HEK293 (cell line): ENCODE measurements around the gene PRX.

Experiments used
- BCL6B ChIP-seq: fragments of 450-650 bp; formaldehyde crosslinking; IDR thresholded peaks from 2 replicates; pipeline ENCODE4 v1.5.1; 2017; ENCODE audit warnings: missing biosample characterization, missing genetic modification characterization
- HIC1 ChIP-seq: fragments of 450-650 bp; formaldehyde crosslinking; IDR thresholded peaks from 2 replicates; pipeline ENCODE4 v1.5.1; 2016; ENCODE audit warnings: missing biosample characterization, missing genetic modification characterization
- MEIS1 ChIP-seq: sonication (generic); formaldehyde crosslinking; IDR thresholded peaks from 2 replicates; pipeline ENCODE4 v1.8.1; 2022; ENCODE audit warnings: missing genetic modification reagents, mild to moderate bottlenecking, borderline replicate concordance
- PATZ1 ChIP-seq: fragments of 450-650 bp; formaldehyde crosslinking; IDR thresholded peaks from 2 replicates; pipeline ENCODE4 v1.5.1; 2016; ENCODE audit warnings: missing biosample characterization, missing genetic modification characterization
- ZBTB48 ChIP-seq: fragments of 450-650 bp; formaldehyde crosslinking; IDR thresholded peaks from 2 replicates; pipeline ENCODE4 v1.5.1; 2016; ENCODE audit warnings: missing biosample characterization, missing genetic modification characterization
- ZBTB49 ChIP-seq: fragments of 450-650 bp; formaldehyde crosslinking; IDR thresholded peaks from 2 replicates; pipeline ENCODE4 v1.5.1; 2016; ENCODE audit warnings: missing biosample characterization, missing genetic modification characterization, low read depth
- ZBTB7A ChIP-seq: fragments of 450-650 bp; formaldehyde crosslinking; IDR thresholded peaks from 2 replicates; pipeline ENCODE4 v1.5.1; 2016; ENCODE audit warnings: low read depth, missing biosample characterization, missing genetic modification characterization
- ZFHX2 ChIP-seq: fragments of 450-650 bp; formaldehyde crosslinking; conservative IDR thresholded peaks from 2 replicates; pipeline ENCODE4 v1.5.1; 2016; ENCODE audit warnings: missing biosample characterization, missing genetic modification characterization
- ZNF10 ChIP-seq: fragments of 450-650 bp; formaldehyde crosslinking; IDR thresholded peaks from 2 replicates; pipeline ENCODE4 v1.5.1; 2017; ENCODE audit warnings: missing biosample characterization, missing genetic modification characterization
- ZNF112 ChIP-seq: fragments of 450-650 bp; formaldehyde crosslinking; IDR thresholded peaks from 2 replicates; pipeline ENCODE4 v1.5.0; 2017; ENCODE audit warnings: missing biosample characterization, missing genetic modification characterization
- ZNF133 ChIP-seq: fragments of 450-650 bp; formaldehyde crosslinking; IDR thresholded peaks from 2 replicates; pipeline ENCODE4 v1.5.1; 2016; ENCODE audit warnings: missing biosample characterization, missing genetic modification characterization
- ZNF138 ChIP-seq: fragments of 450-650 bp; formaldehyde crosslinking; IDR thresholded peaks from 2 replicates; pipeline ENCODE4 v1.5.1; 2016; ENCODE audit warnings: missing biosample characterization, missing genetic modification characterization, borderline replicate concordance
- ZNF184 ChIP-seq: fragments of 450-650 bp; IDR thresholded peaks from 2 replicates; pipeline ENCODE4 v1.5.1; 2018; ENCODE audit warnings: missing biosample characterization, mild to moderate bottlenecking, missing genetic modification characterization
- ZNF274 ChIP-seq, 2 experiments: fragments of 200-500 bp in 1 of 2; fragments of 450-650 bp in 1 of 2; sonication (Bioruptor generic) in 1 of 2; formaldehyde crosslinking in 1 of 2; IDR thresholded peaks; 2 replicates each; pipeline versions ENCODE4 v1.5.1 to v1.6.1; 2014 to 2016; ENCODE audit warnings: borderline replicate concordance in 1 of 2, inconsistent platforms in 1 of 2, low read length in 1 of 2, missing biosample characterization in 1 of 2, missing genetic modification characterization in 1 of 2
- ZNF335 ChIP-seq: fragments of 450-650 bp; formaldehyde crosslinking; conservative IDR thresholded peaks from 2 replicates; pipeline ENCODE4 v1.5.1; 2016; ENCODE audit warnings: missing biosample characterization, missing genetic modification characterization
- ZNF394 ChIP-seq: fragments of 450-650 bp; formaldehyde crosslinking; IDR thresholded peaks from 2 replicates; pipeline ENCODE4 v1.5.1; 2016; ENCODE audit warnings: missing biosample characterization, missing genetic modification characterization, mild to moderate bottlenecking, moderate library complexity, borderline replicate concordance
- ZNF416 ChIP-seq: fragments of 450-650 bp; formaldehyde crosslinking; IDR thresholded peaks from 2 replicates; pipeline ENCODE4 v1.5.1; 2016; ENCODE audit warnings: missing biosample characterization, missing genetic modification characterization
- ZNF501 ChIP-seq: fragments of 450-650 bp; formaldehyde crosslinking; IDR thresholded peaks from 2 replicates; pipeline ENCODE4 v1.5.1; 2016; ENCODE audit warnings: missing biosample characterization, missing genetic modification characterization
- ZNF514 ChIP-seq: fragments of 450-650 bp; formaldehyde crosslinking; IDR thresholded peaks from 2 replicates; pipeline ENCODE4 v1.5.1; 2016; ENCODE audit warnings: missing biosample characterization, missing genetic modification characterization
- ZNF521 ChIP-seq: fragments of 450-650 bp; formaldehyde crosslinking; IDR thresholded peaks from 2 replicates; pipeline ENCODE4 v1.5.1; 2017; ENCODE audit warnings: missing biosample characterization, mild to moderate bottlenecking, missing genetic modification characterization
- ZNF560 ChIP-seq: fragments of 450-650 bp; formaldehyde crosslinking; IDR thresholded peaks from 2 replicates; pipeline ENCODE4 v1.5.1; 2017; ENCODE audit warnings: missing biosample characterization, missing genetic modification characterization, borderline replicate concordance
- ZNF571 ChIP-seq: fragments of 450-650 bp; formaldehyde crosslinking; IDR thresholded peaks from 2 replicates; pipeline ENCODE4 v1.5.0; 2017; ENCODE audit warnings: missing biosample characterization, missing genetic modification characterization
- ZNF600 ChIP-seq: fragments of 450-650 bp; formaldehyde crosslinking; IDR thresholded peaks from 2 replicates; pipeline ENCODE4 v1.5.1; 2016; ENCODE audit warnings: missing biosample characterization, missing genetic modification characterization
- ZNF777 ChIP-seq: fragments of 450-650 bp; formaldehyde crosslinking; IDR thresholded peaks from 2 replicates; pipeline ENCODE4 v1.5.1; 2017; ENCODE audit warnings: missing biosample characterization, missing genetic modification characterization, borderline replicate concordance
- ZNF792 ChIP-seq: fragments of 450-650 bp; formaldehyde crosslinking; IDR thresholded peaks from 2 replicates; pipeline ENCODE4 v1.5.1; 2016; ENCODE audit warnings: missing biosample characterization, missing genetic modification characterization
- ZNF837 ChIP-seq: fragments of 450-650 bp; formaldehyde crosslinking; IDR thresholded peaks from 2 replicates; pipeline ENCODE4 v1.5.1; 2016; ENCODE audit warnings: missing biosample characterization, missing genetic modification characterization
- TF ChIP-seq, protein P1 (sequence below): fragments of 450-650 bp; formaldehyde crosslinking; IDR thresholded peaks from 2 replicates; pipeline ENCODE4 v1.5.1; 2016; ENCODE audit warnings: missing biosample characterization, missing genetic modification characterization
- TF ChIP-seq, protein P2 (sequence below): fragments of 450-650 bp; formaldehyde crosslinking; IDR thresholded peaks from 2 replicates; pipeline ENCODE4 v1.5.1; 2016; ENCODE audit warnings: missing biosample characterization, missing genetic modification characterization

PRX gene

DNA sequence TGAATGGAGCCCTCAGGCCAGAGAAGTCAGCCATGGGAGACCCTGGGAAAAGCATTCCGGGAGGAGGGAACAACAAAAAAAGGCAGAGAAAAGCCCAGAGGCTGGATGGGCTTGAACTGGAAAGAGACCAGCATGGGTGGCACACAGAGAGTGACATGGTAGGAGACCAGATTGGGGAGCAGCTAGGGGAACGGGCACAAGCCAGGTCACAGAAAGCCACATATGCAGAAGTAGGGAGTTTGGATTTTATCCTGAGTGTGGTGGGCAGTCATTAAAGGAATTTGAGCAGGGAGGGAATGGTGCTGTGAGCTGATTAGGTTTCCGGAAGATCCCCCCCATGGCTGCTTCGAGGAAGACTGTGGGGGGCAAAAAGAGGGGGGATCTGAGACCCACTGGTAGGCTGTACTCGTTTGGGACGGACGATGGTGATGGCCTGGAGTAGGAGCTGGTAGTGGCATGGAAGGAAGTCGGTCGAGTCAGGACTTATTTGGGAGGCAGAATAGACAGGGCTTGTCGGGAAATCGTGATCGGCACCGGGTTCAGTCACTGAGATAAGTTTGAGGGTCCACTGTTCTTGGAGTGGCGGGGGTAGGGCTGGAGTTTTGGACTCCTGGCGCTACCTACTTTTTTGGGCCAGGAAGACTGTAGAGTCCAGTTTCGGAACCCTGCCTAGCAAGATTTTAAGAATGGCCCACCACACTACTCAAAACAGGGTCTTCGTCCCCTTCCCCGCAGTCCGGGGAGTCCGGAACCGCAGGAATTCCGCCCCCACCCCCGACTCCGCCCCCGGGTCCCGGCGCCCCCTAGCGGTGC is 11.7 kb upstream of the PRX start (continued):
- TF ChIP-seq PATZ1 (peak; percentile 94; the same call in 1 of the 2 replicates), MEIS1 (CRISPR knock-in tag) (no peak), ZNF274 (IDR thresholded peaks at IDR 0.05; ENCODE audit: low read length) (no peak), ZNF274 (tag by site-specific recombination; IDR thresholded peaks at IDR 0.05; ENCODE audit: borderline replicate concordance) (no peak), BCL6B (tag by site-specific recombination) (no peak), ZNF394 (no peak), ZBTB7A (tag by site-specific recombination) (peak; percentile 34; the same call in 1 of the 2 replicates), HIC1 (tag by site-specific recombination) (peak; percentile 74), ZNF501 (tag by site-specific recombination) (peak; percentile 35; the same call in 1 of the 2 replicates), ZNF514 (tag by site-specific recombination) (no peak), ZNF521 (tag by site-specific recombination) (no peak), ZNF10 (peak; percentile 77; the same call in 1 of the 2 replicates), ZNF133 (tag by site-specific recombination) (no peak), ZNF112 (tag by site-specific recombination) (no peak), ZNF184 (tag by site-specific recombination) (no peak), ZBTB48 (peak; percentile 69; the same call in 1 of the 2 replicates), ZNF837 (tag by site-specific recombination) (no peak), ZNF777 (tag by site-specific recombination) (no peak), ZNF138 (tag by site-specific recombination) (no peak), ZBTB49 (tag by site-specific recombination) (no peak), ZNF600 (tag by site-specific recombination) (peak; percentile 98), ZNF335 (peak; percentile 52), ZNF416 (no peak), ZNF792 (tag by site-specific recombination) (no peak), ZFHX2 (tag by site-specific recombination) (no peak), ZNF560 (tag by site-specific recombination) (no peak), ZNF571 (no peak)
- TF ChIP-seq, protein P1, sequence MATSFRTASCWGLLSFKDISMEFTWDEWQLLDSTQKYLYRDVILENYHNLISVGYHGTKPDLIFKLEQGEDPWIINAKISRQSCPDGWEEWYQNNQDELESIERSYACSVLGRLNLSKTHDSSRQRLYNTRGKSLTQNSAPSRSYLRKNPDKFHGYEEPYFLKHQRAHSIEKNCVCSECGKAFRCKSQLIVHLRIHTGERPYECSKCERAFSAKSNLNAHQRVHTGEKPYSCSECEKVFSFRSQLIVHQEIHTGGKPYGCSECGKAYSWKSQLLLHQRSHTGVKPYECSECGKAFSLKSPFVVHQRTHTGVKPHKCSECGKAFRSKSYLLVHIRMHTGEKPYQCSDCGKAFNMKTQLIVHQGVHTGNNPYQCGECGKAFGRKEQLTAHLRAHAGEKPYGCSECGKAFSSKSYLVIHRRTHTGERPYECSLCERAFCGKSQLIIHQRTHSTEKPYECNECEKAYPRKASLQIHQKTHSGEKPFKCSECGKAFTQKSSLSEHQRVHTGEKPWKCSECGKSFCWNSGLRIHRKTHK (tag by site-specific recombination) = no peak
- TF ChIP-seq, protein P2, sequence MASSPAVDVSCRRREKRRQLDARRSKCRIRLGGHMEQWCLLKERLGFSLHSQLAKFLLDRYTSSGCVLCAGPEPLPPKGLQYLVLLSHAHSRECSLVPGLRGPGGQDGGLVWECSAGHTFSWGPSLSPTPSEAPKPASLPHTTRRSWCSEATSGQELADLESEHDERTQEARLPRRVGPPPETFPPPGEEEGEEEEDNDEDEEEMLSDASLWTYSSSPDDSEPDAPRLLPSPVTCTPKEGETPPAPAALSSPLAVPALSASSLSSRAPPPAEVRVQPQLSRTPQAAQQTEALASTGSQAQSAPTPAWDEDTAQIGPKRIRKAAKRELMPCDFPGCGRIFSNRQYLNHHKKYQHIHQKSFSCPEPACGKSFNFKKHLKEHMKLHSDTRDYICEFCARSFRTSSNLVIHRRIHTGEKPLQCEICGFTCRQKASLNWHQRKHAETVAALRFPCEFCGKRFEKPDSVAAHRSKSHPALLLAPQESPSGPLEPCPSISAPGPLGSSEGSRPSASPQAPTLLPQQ (tag by site-specific recombination) = no peak
